Hepatocyte (in vitro differentiated cells): ENCODE measurements around the gene MLXIP.

Experiments used
- CTCF ChIP-seq: fragments of 200-600 bp; sonication (generic); IDR thresholded peaks from 2 replicates; pipeline ENCODE4 v1.5.1; 2016; ENCODE audit warnings: antibody characterized with exemption, mild to moderate bottlenecking; ENCODE audit not compliant: poor library complexity
- EZH2 ChIP-seq: fragments of 200-600 bp; sonication (generic); IDR thresholded peaks from 2 replicates; pipeline ENCODE4 v1.6.1; 2016; ENCODE audit warnings: antibody characterized with exemption, mild to moderate bottlenecking, borderline replicate concordance
- EZH2phosphoT487 ChIP-seq: fragments of 200-600 bp; sonication (generic); IDR thresholded peaks from one replicate; pipeline ENCODE4 v1.6.1; 2018; ENCODE audit warnings: antibody characterized with exemption, mild to moderate bottlenecking, low read depth, moderate library complexity; ENCODE audit not compliant: unreplicated experiment, severe bottlenecking

GRCh38 chr12:122159882-122160281, 81.3 kb downstream of the MLXIP start:
- TF ChIP-seq CTCF: no peak
- TF ChIP-seq EZH2phosphoT487: no peak
- no peak for TF ChIP-seq EZH2
